ENCODE measurements around the gene TEKT5.

Gene TEKT5

DNA sequence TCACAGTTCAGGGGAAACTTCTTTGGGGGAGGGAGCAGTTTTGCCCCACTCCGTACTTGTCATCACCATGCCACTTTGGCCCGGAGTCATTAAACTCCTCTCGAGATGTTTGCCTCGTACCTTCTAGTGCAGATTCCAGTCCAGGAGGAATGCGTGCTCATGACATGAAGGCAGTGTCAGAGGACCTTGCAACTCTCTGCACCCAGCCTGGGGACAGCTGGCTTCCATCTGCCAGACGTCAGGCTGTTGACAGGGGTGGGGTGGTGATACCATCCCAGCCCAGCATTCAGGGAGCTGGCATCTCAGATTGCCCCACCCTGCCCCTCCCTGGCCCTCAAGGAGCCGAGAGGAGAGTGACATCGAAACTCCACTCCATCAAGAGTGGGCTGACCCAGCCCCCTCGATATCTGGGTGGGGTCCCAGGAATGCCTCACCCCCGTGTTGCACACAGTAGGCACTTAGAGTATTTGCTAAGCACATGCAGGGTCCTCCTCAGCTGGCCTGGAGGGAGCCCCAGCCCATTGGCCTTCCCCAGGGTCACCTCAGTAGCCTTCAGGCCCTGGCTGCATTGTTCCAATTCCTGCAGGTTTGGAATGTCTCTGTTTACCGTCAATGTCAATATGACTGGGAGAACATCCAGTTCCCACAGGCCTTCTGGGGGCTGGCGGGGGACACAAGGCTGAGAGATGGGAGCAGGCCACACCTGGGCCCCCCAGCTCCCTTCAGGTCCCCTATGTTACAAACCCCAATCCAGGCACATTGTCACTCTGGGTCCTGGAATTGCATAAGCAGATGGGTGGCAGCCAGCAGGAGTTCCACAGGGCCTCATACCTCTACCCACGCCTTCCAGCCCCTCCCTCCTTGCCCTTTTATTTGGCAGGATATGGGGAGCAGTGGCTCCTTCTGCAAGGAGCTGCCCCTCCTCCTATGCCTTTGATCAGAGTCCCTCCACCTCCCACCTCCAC, 93.0 kb downstream of the TEKT5 start:
- TF ChIP-seq, protein P1, sequence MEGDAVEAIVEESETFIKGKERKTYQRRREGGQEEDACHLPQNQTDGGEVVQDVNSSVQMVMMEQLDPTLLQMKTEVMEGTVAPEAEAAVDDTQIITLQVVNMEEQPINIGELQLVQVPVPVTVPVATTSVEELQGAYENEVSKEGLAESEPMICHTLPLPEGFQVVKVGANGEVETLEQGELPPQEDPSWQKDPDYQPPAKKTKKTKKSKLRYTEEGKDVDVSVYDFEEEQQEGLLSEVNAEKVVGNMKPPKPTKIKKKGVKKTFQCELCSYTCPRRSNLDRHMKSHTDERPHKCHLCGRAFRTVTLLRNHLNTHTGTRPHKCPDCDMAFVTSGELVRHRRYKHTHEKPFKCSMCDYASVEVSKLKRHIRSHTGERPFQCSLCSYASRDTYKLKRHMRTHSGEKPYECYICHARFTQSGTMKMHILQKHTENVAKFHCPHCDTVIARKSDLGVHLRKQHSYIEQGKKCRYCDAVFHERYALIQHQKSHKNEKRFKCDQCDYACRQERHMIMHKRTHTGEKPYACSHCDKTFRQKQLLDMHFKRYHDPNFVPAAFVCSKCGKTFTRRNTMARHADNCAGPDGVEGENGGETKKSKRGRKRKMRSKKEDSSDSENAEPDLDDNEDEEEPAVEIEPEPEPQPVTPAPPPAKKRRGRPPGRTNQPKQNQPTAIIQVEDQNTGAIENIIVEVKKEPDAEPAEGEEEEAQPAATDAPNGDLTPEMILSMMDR (IDR thresholded peaks at IDR 0.05; ENCODE audit: low read depth, low read length) = no peak
- no peak for DNase-seq (ENCODE audit: low read depth in 2 of 2)
- H3K4me3 ChIP-seq (replicated peaks in 1 of 2; ENCODE audit: low read depth in 2 of 2, low read length in 2 of 2) = no peak overlapping the region

DNA sequence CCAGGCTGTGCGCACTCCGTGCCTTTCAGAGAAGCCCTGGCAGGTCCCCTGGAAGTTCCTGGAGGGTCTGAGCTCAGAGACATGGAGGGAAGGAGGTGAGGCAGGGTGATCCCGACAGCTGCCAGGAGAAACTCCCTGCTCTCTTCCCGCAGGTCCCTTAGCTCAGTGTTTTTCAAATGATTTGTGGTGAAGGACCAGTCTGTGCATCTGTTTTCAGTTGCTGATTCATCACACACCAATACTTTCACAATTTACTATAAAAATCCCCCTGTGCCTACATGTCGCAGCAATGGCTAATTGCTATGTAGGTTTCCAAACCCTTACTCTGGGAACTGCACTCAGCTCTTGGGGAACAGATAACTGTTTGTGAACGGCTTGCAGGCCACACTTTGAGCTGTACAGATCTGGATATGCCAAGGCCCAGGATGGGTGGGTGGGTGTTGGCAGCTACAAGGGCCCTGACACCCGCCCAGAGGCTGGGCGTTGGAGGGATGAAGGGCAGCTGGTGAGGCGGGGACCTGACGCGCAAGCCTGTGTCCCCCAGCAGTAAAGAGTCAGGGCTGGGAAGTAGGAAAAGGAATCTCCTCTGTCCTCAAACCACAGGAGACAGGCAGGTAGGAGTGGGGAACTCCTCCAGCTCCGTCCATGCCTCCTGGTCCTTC, 93.8 kb downstream of the TEKT5 start:
- no peak overlapping the region for H3K4me3 ChIP-seq (replicated peaks in 1 of 2; ENCODE audit: low read depth in 2 of 2, low read length in 2 of 2)
- TF ChIP-seq, protein P1 (IDR thresholded peaks at IDR 0.05; ENCODE audit: low read depth, low read length) = no peak

DNA sequence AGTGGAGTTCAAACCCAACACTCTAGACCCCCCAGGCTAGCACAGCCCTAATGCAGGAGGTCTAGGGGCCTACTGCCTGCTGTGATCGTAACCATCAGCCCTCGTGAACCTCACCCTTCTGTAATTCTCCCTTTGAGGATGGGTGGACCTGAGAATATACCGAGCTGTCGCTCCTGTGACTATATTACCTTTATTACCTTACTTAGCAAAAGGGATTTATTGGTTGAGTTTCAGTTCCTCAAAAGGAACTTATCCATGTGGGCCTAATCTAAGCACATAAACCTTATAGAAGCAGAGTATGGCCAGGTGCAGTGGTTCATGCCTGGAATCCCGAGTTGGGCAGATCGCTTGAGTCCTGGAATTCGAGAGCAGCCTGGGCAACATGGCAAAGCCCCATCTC, 95.1 kb downstream of the TEKT5 start:
- no peak for DNase-seq (ENCODE audit: low read depth in 2 of 2)
- TF ChIP-seq, protein P1 (IDR thresholded peaks at IDR 0.05; ENCODE audit: low read depth, low read length) = no peak
- no peak overlapping the region for H3K4me3 ChIP-seq (replicated peaks in 1 of 2; ENCODE audit: low read depth in 2 of 2, low read length in 2 of 2)

More for the DNA sequence above, 93.8 kb downstream of the TEKT5 start:
- peak in 1 of 2 donors; percentile 18 for DNase-seq (ENCODE audit: low read depth in 2 of 2)

DNA sequence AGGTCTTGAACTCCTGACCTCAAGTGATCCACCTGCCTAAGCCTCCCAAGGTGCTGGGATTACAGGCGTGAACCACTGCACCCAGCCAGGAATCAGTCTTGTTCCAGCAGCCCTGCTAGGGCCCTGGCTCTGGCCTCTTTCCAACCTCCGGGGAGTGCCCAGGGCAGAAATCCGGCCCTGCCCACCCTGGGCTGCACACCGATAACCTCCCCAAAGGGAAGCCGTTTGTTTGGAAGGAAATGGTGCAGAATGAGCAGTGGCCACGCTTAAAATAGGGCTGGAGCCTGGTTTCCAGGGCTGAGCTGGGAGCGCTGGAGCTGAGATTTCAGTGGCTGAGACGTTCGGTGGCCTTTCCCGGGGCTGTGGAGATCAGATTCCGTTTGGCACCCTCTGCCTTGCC, 96.6 kb downstream of the TEKT5 start:
- TF ChIP-seq, protein P1 (IDR thresholded peaks at IDR 0.05; ENCODE audit: low read depth, low read length) = no peak
- H3K4me3 ChIP-seq (replicated peaks in 1 of 2; ENCODE audit: low read depth in 2 of 2, low read length in 2 of 2) = no peak overlapping the region
- no peak for DNase-seq (ENCODE audit: low read depth in 2 of 2)

DNA sequence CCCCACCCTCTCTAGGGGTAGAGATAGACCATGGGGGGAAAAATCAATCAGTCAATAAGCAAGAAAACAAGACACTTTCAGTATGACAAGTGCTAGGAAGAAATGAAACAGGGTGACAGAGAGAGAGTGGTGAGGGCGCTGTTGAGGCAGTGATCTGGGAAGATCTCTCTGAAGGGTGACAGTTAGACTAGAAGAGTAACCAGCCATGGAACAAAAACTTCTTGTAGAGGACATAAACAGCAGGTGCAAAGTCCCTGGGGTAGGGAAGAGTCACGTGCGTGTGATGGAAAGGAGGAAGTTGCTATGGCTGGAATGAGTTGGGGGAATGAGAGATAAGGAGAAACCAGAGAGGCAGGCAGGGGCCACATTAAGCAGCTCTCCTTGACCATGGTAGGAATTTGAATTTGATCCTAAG, 97.5 kb downstream of the TEKT5 start:
- no peak overlapping the region for H3K4me3 ChIP-seq (replicated peaks in 1 of 2; ENCODE audit: low read depth in 2 of 2, low read length in 2 of 2)
- TF ChIP-seq, protein P1 (IDR thresholded peaks at IDR 0.05; ENCODE audit: low read depth, low read length) = no peak
- no peak for DNase-seq (ENCODE audit: low read depth in 2 of 2)

DNA sequence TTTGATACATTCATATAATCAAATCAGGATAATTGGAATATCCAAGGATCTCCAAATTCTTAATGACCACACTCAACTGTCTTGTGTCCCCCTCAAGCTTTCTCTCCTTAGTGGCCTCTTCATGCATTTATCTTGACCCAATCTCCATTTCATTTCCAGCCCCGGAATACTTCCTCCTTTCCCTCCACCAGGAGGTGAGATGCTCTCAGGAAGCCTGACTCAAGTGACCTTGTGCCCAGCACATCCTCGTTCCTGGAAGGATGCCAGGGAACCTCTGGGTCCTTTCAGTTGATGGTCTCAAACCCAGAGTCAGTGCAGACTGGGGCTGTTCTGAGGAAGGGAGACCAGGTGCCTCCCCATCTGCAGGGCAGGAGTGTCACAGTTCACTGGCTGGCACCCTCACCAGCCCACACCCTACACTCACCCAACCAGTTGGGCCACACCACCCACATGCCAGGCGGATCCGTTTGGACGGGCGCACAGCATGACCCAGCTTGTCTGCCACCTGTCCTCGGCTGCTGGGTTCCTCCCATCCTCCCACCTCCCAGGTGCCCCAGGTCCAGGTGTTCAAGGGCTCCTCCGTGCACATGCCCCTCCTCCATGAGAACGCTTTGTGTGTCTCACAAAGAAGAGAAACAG, 100.3 kb downstream of the TEKT5 start:
- no peak for DNase-seq (ENCODE audit: low read depth in 2 of 2)

More for the DNA sequence above, 100.3 kb downstream of the TEKT5 start:
- H3K4me3 ChIP-seq (replicated peaks in 1 of 2; ENCODE audit: low read depth in 2 of 2, low read length in 2 of 2) = no peak overlapping the region
- TF ChIP-seq, protein P1 (IDR thresholded peaks at IDR 0.05; ENCODE audit: low read depth, low read length) = no peak
